HepG2 (cell line): ENCODE measurements around the gene AARS2. TPM values are rescaled to one million over a fixed set of nuclear protein-coding genes. Genes with fewer than 3 reads are reported as not detected.

Source experiments
- AKAP8 ChIP-seq: sonication (generic); formaldehyde crosslinking; IDR thresholded peaks from 2 replicates; pipeline ENCODE4 v1.5.1; 2020; ENCODE audit warnings: mild to moderate bottlenecking, missing genetic modification reagents
- CHCHD3 ChIP-seq: sonication (generic); formaldehyde crosslinking; IDR thresholded peaks from 2 replicates; pipeline ENCODE4 v1.8.0; 2022; ENCODE audit warnings: mild to moderate bottlenecking, missing genetic modification reagents, moderate library complexity
- FOXA1 ChIP-seq, 2 experiments: fragments of 450-650 bp in 1 of 2; sonication (generic) in 1 of 2; formaldehyde crosslinking in 1 of 2; IDR thresholded peaks; 2 replicates each; pipeline versions ENCODE4 v1.4.0 to v1.6.1; 2016 to 2020; ENCODE audit warnings: missing genetic modification reagents in 1 of 2
- KLF16 ChIP-seq, 2 experiments: sonication (generic) in 1 of 2; formaldehyde crosslinking in 1 of 2; IDR thresholded peaks; 2 replicates each; pipeline versions ENCODE4 v1.6.1 to v1.8.0; 2016 to 2023; ENCODE audit warnings: missing genetic modification reagents in 2 of 2, missing compliant biosample characterization in 1 of 2
- LBX2 ChIP-seq: sonication (generic); formaldehyde crosslinking; IDR thresholded peaks from 2 replicates; pipeline ENCODE4 v1.5.0; 2020; ENCODE audit warnings: missing genetic modification reagents, mild to moderate bottlenecking, borderline replicate concordance
- LRRFIP1 ChIP-seq: sonication (generic); formaldehyde crosslinking; conservative IDR thresholded peaks from 2 replicates; pipeline ENCODE4 v1.4.0; 2020; ENCODE audit warnings: missing genetic modification reagents
- NCOA1 ChIP-seq: sonication (generic); formaldehyde crosslinking; IDR thresholded peaks from 2 replicates; pipeline ENCODE4 v1.9.0; 2021; ENCODE audit warnings: missing genetic modification reagents
- NFKBIZ ChIP-seq: IDR thresholded peaks from 2 replicates; pipeline ENCODE4 v1.6.1; 2018; ENCODE audit warnings: missing genetic modification reagents, missing compliant biosample characterization
- NR2F2 ChIP-seq: IDR thresholded peaks from 2 replicates; pipeline ENCODE4 v1.6.1; 2012; ENCODE audit warnings: low read depth, inconsistent platforms, borderline replicate concordance
- POLR2A ChIP-seq, 2 experiments: IDR thresholded peaks; 2 replicates each; pipeline ENCODE4 v1.6.1; 2011; ENCODE audit warnings: low read depth in 2 of 2, low read length in 2 of 2, mild to moderate bottlenecking in 1 of 2, moderate library complexity in 1 of 2; ENCODE audit not compliant: insufficient read depth in 1 of 2
- POLR2AphosphoS2 ChIP-seq: IDR thresholded peaks from 2 replicates; pipeline ENCODE4 v1.6.1; 2011; ENCODE audit warnings: low read depth, low read length, improper control_type of control experiment
- RBFOX2 ChIP-seq: fragments of 200-400 bp; formaldehyde crosslinking; IDR thresholded peaks from 2 replicates; pipeline ENCODE4 v1.6.1; 2017; ENCODE audit warnings: low read depth, mild to moderate bottlenecking, low read length
- RBM22 ChIP-seq: fragments of 200-400 bp; formaldehyde crosslinking; optimal IDR thresholded peaks from 2 replicates; pipeline ENCODE3; 2017; ENCODE audit warnings: mild to moderate bottlenecking, low read length, moderate library complexity
- SALL2 ChIP-seq: sonication (generic); formaldehyde crosslinking; IDR thresholded peaks from 2 replicates; pipeline ENCODE4 v1.8.1; 2023; ENCODE audit warnings: mild to moderate bottlenecking, missing genetic modification reagents, inconsistent platforms
- SATB2 ChIP-seq: sonication (generic); formaldehyde crosslinking; IDR thresholded peaks from 2 replicates; pipeline ENCODE4 v1.5.0; 2020; ENCODE audit warnings: missing genetic modification reagents
- SMAD9 ChIP-seq: sonication (generic); formaldehyde crosslinking; IDR thresholded peaks from 2 replicates; pipeline ENCODE4 v1.5.1; 2020; ENCODE audit warnings: mild to moderate bottlenecking, missing genetic modification reagents
- THRA ChIP-seq: sonication (generic); formaldehyde crosslinking; IDR thresholded peaks from 2 replicates; pipeline ENCODE4 v1.4.0; 2020; ENCODE audit warnings: missing genetic modification reagents, borderline replicate concordance
- ZBTB14 ChIP-seq: sonication (generic); formaldehyde crosslinking; IDR thresholded peaks from 2 replicates; pipeline ENCODE4 v1.4.0; 2020; ENCODE audit warnings: missing genetic modification reagents
- ZBTB44 ChIP-seq: sonication (generic); formaldehyde crosslinking; IDR thresholded peaks from 2 replicates; pipeline ENCODE4 v1.4.0; 2020; ENCODE audit warnings: missing genetic modification reagents
- ZFYVE20 ChIP-seq: sonication (generic); formaldehyde crosslinking; IDR thresholded peaks from 2 replicates; pipeline ENCODE4 v1.8.0; 2023; ENCODE audit warnings: low read depth, mild to moderate bottlenecking, moderate library complexity, missing genetic modification reagents, borderline replicate concordance
- ZNF225 ChIP-seq: sonication (generic); formaldehyde crosslinking; IDR thresholded peaks from 2 replicates; pipeline ENCODE4 v1.4.0; 2020; ENCODE audit warnings: mild to moderate bottlenecking, missing genetic modification reagents
- ZNF33A ChIP-seq: sonication (generic); formaldehyde crosslinking; IDR thresholded peaks from 2 replicates; pipeline ENCODE4 v1.5.1; 2020; ENCODE audit warnings: missing genetic modification reagents, mild to moderate bottlenecking, moderate library complexity, borderline replicate concordance
- ZSCAN31 ChIP-seq: sonication (generic); formaldehyde crosslinking; IDR thresholded peaks from 2 replicates; pipeline ENCODE4 v1.5.0; 2020; ENCODE audit warnings: low read depth, mild to moderate bottlenecking, missing genetic modification reagents
- polyA plus RNA-seq, 8 experiments: library from polyadenylated mRNA; depleted of rRNA in 3 of 8; stranded (reverse) in 7 of 8; unstranded in 1 of 8; fragments of >200 nt; fragmentation: Illumina TruSeq in 4 of 8; extraction: Trizol in 4 of 8; gene quantifications; 2 replicates each; pipeline versions ENCODE4 v1.2.1 to v1.2.3, GENCODE V29; 2011 to 2016; ENCODE audit warnings: low read depth in 4 of 8, missing spikeins in 1 of 8, mixed read lengths in 1 of 8; ENCODE audit not compliant: insufficient read depth in 1 of 8
- total RNA-seq, 5 experiments: library from RNA; depleted of rRNA; stranded (reverse); fragments of >200 nt; fragmentation: Illumina TruSeq; extraction: Trizol; gene quantifications; 2 replicates each; pipeline ENCODE4 v1.2.3, GENCODE V29; 2016; ENCODE audit warnings: low read depth in 1 of 5

Gene AARS2
- total and polyA plus RNA-seq, 2 of the 13 experiments (the other 11 are each of a cell fraction or from before 2014, with no cell fraction given), result 7.5 to 24.1 TPM

- no peak for TF ChIP-seq LRRFIP1
- 0 out of 2 replicates have a peak, but pooled peaks have one; percentile 15 for TF ChIP-seq POLR2AphosphoS2
- TF ChIP-seq ZFYVE20 (CRISPR knock-in tag), result no peak
- TF ChIP-seq NR2F2, result no peak
- TF ChIP-seq ZBTB44, result no peak
- TF ChIP-seq ZBTB14 (CRISPR knock-in tag), result no peak
- TF ChIP-seq POLR2A (IDR thresholded peaks at IDR 0.05; ENCODE audit: insufficient read depth in 1 of 2, low read depth in 2 of 2, low read length in 2 of 2), result peak in 1 of 2 experiments; percentile 1; a peak in 1 of 4 replicates
- no peak for TF ChIP-seq LBX2 (CRISPR knock-in tag)
- TF ChIP-seq RBFOX2, result peak; percentile 74
- TF ChIP-seq CHCHD3 (CRISPR knock-in tag), result no peak
- no peak for TF ChIP-seq SMAD9
- TF ChIP-seq ZSCAN31 (CRISPR knock-in tag), result no peak
- TF ChIP-seq SATB2 (CRISPR knock-in tag), result no peak
- peak; percentile 82 for TF ChIP-seq RBM22
- TF ChIP-seq AKAP8 (CRISPR knock-in tag), result no peak
- TF ChIP-seq SALL2, result no peak
- no peak for TF ChIP-seq THRA (CRISPR knock-in tag)
- no peak for TF ChIP-seq ZNF225 (CRISPR knock-in tag)
- no peak for TF ChIP-seq FOXA1 (IDR thresholded peaks at IDR 0.05)
- no peak for TF ChIP-seq FOXA1 (CRISPR knock-in tag; IDR thresholded peaks at IDR 0.05)
- TF ChIP-seq NFKBIZ (CRISPR knock-in tag), result no peak
- no peak for TF ChIP-seq NCOA1 (CRISPR knock-in tag)
- TF ChIP-seq KLF16 (CRISPR knock-in tag; IDR thresholded peaks at IDR 0.05), result no peak
- TF ChIP-seq ZNF33A (CRISPR knock-in tag), result no peak
These were observed 61.3 kb downstream of the AARS2 start (continued) for GRCh38 chr6:44251576-44252524.
